ENCODE data around the gene ERC1.
"Not testable (repeated sequence)": the region's sequence is repeated elsewhere in the genome, so short reads cannot be mapped to it uniquely, and the experiment has no call there.

The ERC1 gene

GRCh38 chr12:1071182-1071581 is 80.2 kb downstream of the ERC1 start:
- no peak for DNase-seq (ENCODE audit: low read depth in 1 of 2, low spot score in 1 of 2)

GRCh38 chr12:1073652-1074051 is 82.6 kb downstream of the ERC1 start:
- no peak for DNase-seq (ENCODE audit: low read depth in 1 of 2, low spot score in 1 of 2)

DNA sequence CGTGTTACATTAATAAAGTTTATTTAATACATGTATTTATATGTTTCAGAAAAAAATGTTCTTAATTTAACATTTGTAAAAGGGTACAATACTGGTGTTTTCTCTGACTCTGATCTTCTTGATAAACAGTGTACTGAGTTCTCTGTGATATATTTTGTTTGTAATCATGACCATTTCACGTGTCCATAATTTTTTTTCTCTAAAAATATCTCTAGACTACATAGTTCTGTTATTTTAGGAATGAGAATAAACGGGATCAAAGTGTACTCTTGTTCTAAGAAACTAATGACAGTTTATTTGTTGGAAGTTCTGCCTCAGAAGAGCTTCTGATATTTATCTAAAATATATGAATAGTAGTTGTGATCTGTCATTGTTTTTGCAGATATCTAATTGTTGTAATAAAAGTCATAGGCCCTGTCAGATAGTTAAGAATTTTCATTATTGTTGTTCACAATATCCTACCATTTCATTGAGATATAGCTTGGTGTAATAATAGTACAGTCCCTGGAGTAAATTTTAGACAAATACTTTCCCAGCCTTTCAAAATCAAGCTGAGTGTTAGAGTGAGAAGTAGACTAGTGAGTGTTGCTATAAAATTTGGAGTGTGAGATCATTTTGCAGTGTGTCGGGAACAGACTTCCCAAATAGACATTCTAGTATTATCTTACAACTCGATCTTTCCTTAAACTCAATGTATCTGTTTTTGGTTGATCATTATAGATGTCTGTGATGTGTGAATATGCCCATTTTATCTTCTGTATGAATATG is 86.2 kb downstream of the ERC1 start:
- no peak for DNase-seq (ENCODE audit: low read depth in 1 of 2, low spot score in 1 of 2)

DNA sequence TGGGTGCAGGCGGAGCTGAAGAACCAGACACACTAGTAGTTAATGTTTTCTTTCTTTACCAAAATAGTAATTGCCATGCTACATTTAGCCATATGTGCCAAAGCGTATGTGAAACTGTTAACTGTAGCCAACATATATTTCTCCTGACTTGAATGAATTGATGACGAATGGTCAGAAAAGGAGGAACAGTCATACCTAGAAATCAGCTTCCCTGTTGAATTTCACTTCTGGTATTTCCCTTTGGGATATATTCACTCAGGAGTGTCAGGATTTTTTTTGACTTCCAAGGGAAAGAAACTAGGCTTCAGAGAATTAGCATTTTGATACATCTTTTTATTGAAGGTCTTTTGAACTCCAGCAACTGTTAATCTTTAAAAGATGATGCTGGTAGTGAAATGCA is 87.0 kb downstream of the ERC1 start:
- no peak for DNase-seq (ENCODE audit: low read depth in 1 of 2, low spot score in 1 of 2)

- no peak for DNase-seq (ENCODE audit: low read depth in 1 of 2, low spot score in 1 of 2)
Measured at GRCh38 chr12:1080520-1081223, 89.6 kb downstream of the ERC1 start.

DNA sequence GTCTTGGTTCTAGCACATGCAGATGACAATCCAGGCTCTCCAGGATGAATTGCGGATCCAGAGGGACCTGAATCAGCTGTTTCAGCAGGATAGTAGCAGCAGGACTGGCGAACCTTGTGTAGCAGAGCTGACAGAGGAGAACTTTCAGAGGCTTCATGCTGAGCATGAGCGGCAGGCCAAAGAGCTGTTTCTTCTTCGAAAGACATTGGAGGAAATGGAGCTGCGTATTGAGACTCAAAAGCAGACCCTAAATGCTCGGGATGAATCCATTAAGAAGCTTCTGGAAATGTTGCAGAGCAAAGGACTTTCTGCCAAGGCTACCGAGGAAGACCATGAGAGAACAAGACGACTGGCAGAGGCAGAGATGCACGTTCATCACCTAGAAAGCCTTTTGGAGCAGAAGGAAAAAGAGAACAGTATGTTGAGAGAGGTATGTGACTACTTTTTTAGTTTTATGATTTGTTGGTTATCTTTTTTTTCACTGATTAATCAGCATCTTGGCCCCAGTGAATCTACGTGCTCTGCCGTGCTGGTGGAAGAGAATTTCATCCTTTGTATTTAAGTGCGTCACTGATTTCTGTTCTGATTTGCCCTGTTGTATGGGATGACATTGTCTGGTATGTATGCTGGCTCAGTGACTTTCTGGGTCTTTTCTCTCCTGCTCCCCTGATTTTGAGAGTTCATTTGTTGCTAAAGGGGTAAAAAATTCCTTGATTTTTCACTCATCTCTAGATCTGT is 92.3 kb downstream of the ERC1 start:
- no peak for DNase-seq (ENCODE audit: low read depth in 1 of 2, low spot score in 1 of 2)

- DNase-seq (ENCODE audit: low read depth in 1 of 2, low spot score in 1 of 2) = no peak
Measured at GRCh38 chr12:1083889-1084262, 92.9 kb downstream of the ERC1 start.

DNA sequence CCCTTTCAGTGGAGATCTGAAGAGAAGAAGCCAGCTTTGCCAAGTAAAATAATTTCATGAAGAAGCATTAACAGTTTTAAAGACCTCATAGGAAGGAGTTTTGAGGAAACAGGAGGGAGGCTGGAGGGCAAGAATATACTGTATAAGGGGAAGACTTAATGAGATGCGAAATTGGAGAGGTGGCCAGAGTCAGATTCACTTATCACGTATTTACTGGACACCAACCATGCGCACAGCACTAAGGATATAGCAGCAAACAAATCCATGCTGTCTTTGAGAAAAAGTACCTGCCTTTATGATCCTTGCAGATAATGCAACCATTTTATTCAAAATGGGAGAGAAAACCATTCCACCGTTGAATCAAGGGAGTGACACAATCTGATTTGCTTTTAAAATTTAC is 100.3 kb downstream of the ERC1 start:
- no peak for DNase-seq (ENCODE audit: low read depth in 1 of 2, low spot score in 1 of 2)

DNA sequence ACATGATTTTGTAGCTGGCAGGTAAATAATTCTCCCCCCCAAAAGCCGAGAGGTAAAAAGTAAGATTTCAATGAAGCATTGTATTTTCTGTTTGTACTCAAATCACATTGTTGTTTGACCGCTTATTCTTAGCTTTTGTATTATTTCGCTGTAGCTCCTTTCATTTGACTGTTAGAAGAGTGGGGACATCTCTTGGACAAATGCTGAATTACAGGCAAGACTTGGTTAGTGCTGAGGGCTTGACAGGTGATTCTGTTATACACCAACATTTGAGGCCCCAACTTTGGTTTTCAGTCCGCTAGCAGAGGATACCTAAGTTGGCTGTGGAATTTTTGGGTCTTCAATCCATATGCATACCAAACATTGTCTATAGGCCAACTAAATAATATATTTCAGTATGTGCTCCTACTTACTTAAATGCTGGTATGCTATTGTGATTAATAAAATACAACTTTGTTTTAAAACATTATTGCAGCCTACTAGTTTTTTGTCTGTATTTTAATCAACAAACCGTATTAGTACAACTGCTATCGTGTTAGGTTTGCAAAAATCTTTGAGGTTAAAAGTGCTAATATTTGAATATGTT is 102.2 kb downstream of the ERC1 start:
- DNase-seq (ENCODE audit: low read depth in 1 of 2, low spot score in 1 of 2) = no peak

GRCh38 chr12:1094714-1095113 is 103.7 kb downstream of the ERC1 start:
- DNase-seq (ENCODE audit: low read depth in 1 of 2, low spot score in 1 of 2) = no peak

DNA sequence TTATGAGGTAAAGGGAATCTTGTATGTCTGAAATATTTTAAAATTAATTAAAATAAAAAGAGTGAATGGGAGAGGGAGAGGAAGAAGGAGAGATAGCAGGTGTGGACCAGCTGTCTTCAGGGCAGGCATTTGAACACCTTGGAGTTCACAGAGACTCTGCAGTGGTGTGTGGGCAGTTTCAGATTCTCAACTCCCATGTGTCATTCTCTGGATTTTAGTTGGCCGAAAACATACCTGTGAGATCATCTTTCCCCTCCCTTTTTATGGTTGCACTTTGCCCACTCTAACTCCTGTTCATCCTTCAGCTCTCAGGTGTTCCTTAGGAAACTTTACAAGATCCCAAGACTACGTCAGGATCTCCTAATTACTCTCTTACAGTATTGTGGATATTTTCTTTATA is 108.1 kb downstream of the ERC1 start:
- no peak for DNase-seq (ENCODE audit: low read depth in 1 of 2, low spot score in 1 of 2)

- not testable (repeated sequence) for DNase-seq (ENCODE audit: low read depth in 1 of 2, low spot score in 1 of 2)
Measured at GRCh38 chr12:1099618-1100017, 108.6 kb downstream of the ERC1 start.

DNA sequence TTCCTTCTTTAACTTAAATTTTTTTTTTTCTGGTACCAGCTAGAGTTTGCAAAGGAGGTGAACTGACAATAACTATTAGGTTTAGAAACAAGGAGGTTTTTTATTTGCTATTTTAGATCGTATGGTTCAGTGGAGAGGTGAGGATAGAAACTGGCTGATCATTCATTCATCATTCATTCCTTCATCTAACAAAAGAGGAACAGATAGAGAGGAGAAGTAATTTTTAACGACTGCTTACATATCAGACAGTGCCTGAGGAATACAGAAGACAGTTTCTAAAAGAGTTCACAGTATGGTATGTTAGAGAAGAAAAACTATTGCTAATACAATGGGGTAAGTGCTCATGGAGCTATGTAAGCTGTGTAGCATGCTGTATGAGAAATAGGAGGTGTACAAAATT is 111.1 kb downstream of the ERC1 start:
- no peak for DNase-seq (ENCODE audit: low read depth in 1 of 2, low spot score in 1 of 2)

DNA sequence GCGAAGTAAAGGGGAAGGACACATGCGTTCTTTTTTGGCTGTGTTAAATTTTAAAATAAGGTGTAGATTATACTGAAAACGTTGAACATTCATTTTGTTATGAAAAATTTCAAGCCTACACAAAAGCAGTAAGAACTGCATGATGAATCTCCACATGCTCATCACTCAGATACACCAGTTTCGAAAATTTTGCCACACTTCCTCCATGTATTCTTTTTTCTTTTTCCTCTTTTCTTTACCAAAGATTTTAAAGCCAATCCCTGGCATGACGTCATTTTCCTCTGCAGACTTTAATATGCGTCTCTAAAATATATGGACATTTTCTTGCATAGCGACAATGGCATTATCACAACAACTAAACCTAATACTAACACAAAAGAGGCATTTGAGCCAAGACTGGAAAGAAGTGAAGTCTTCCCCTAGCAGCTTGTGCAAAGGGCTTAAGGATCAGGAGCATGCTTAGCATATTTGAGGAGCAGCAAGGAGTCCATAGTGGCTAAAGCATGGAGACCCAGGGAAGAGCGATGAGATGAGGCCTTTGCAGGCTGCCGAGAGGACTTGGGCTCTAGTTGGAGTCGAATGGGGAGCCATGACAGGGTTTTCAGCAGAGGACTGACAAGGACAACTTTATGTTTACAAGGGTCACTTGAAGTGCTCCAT is 111.9 kb downstream of the ERC1 start:
- no peak for DNase-seq (ENCODE audit: low read depth in 1 of 2, low spot score in 1 of 2)

DNA sequence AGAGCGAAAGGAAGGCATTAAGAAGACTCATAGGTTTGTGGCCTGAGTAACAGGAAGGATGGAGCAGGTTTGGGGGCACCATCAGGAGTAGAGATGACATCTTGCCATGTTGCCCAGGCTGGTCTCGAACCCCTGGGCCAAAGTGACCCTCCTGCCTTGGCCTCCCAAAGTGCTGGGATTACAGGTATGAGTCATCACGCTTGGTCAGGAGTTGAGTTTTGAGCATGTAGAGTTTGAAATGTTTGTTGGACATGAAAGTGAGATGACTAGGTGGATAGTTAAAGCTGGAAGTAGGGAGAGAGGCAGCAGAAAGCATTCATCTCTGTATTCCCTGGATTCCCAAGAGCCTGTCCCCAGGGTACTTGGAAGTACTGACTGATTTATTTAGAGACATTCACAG is 112.6 kb downstream of the ERC1 start:
- DNase-seq (ENCODE audit: low read depth in 1 of 2, low spot score in 1 of 2) = no peak

GRCh38 chr12:1104088-1104800 is 113.2 kb downstream of the ERC1 start:
- no peak for DNase-seq (ENCODE audit: low read depth in 1 of 2, low spot score in 1 of 2)

- no peak for DNase-seq (ENCODE audit: low read depth in 1 of 2, low spot score in 1 of 2)
Measured at GRCh38 chr12:1107669-1108068, 116.6 kb downstream of the ERC1 start.

- DNase-seq (ENCODE audit: low read depth in 1 of 2, low spot score in 1 of 2) = no peak
Measured at GRCh38 chr12:1108276-1108675, 117.3 kb downstream of the ERC1 start.

- no peak for DNase-seq (ENCODE audit: low read depth in 1 of 2, low spot score in 1 of 2)
Measured at GRCh38 chr12:1115484-1116231, 124.6 kb downstream of the ERC1 start.

- no peak for DNase-seq (ENCODE audit: low read depth in 1 of 2, low spot score in 1 of 2)
Measured at GRCh38 chr12:1117371-1117770, 126.3 kb downstream of the ERC1 start.
